Skeletal muscle cell (primary cell): Measurements from ENCODE around the gene RBM17.
A peak's percentile ranks its signal among the peaks of the same experiment; 100 is the strongest.
"Not testable (repeated sequence)": the region's sequence is repeated elsewhere in the genome, so short reads cannot be mapped to it uniquely, and the experiment has no call there.

ENCODE experiments used
- DNase-seq: peaks from one replicate; pipeline ENCODE4 v3.0.0-alpha.2; 2010; ENCODE audit warnings: low read depth
- H3K4me3 ChIP-seq: 2 replicates; pipeline ENCODE4 v1.5.1; 2011; ENCODE audit warnings: low read depth, mild to moderate bottlenecking, control low read depth, low read length, moderate library complexity

The RBM17 gene

DNA sequence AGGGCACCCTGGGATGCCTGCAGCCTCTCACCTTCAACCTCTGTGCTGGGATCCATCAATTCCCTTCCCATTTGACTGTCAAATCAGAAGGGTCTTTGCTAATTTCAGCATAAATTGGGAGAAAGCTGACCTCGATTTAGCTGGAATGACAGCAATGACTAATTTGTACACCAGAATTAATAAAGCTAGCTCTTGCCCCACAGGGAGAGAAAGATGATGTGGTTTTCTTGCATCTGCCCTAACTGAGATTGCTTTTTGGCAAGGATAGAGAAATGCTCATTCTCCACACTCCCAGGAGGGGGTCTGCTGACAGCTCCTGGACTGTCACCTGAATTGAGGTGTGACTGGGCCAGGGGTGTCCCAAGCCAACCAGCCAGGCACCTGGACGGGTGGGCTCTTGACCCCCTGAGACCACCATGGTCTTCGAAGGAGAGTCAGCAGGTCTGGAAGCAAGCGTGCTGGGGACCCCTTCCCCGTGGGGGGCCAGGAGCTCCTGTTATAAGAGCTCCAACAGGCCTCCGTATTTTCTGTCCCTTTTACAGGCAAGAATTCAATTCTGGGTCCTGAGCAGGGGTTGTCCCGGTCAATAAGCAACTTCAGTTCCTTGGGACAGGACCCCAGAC lies 42.1 kb downstream of the RBM17 start:
- DNase-seq = no peak
- H3K4me3 ChIP-seq = no peak overlapping the region

- H3K4me3 ChIP-seq = no peak overlapping the region
- no peak for DNase-seq
Measured at GRCh38 chr10:6133331-6134098, 44.7 kb downstream of the RBM17 start.

DNA sequence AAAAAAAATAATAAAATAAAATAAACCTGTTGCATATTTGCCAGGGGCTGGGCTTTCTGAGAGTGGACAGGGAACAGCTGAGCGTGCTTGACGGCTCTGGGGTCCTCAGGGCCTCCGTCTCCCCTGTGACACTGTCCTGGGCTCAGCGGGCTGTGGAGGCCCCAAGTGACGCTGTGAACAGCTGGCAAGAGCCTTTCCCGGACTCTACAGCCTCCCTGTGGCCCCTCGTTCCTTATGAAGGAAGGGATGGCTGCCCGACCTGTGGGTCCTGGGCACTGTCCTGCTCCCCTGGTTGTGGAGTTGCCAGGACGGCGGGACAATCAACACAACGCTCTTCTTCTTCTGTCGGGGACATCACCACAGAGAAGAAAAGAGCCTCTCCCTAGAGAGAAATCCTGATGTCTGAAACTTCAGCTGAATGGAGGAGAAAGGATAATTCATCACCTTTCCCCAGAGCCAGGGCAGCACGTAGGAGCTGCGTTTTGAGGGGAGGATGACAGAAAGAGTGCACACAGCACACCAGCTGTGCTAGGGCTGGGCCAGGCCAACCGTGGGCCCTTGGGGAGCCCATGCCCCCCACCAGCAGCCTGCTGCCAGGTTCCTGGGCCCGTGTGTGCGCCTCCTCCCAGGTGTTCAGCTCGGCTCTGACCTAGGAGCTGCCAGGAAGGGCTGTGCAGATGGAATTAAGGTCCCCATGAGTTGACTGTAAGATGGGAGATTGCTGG lies 45.4 kb downstream of the RBM17 start:
- DNase-seq = no peak
- H3K4me3 ChIP-seq = no peak overlapping the region

DNA sequence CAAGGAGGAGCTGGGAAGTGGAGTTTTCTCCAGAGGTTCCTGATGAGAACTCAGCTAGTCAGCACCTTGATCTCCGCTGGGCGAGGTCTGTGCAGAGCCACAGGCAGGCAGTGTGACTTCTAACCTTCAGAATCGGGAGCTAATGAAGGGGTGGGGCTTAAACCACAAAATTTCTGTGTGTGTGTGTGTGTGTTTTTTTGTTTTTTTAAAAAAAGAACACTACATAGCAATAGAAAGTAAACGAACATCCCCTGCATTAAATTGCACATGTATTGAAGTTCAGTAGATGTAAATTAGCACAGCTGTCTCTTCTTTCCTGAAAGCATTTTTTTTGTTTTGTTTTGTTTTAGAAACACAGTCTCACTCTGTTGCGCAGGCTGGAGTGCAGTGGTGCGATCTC lies 46.2 kb downstream of the RBM17 start:
- DNase-seq = no peak
- no peak overlapping the region for H3K4me3 ChIP-seq

- H3K4me3 ChIP-seq = no peak overlapping the region
- DNase-seq = no peak
Measured at GRCh38 chr10:6135589-6136168, 46.8 kb downstream of the RBM17 start.

- H3K4me3 ChIP-seq = no peak overlapping the region
- DNase-seq = no peak
Measured at GRCh38 chr10:6136215-6137201, 47.7 kb downstream of the RBM17 start.

- H3K4me3 ChIP-seq = no peak overlapping the region
- no peak for DNase-seq
Measured at GRCh38 chr10:6138456-6138855, 49.6 kb downstream of the RBM17 start.

DNA sequence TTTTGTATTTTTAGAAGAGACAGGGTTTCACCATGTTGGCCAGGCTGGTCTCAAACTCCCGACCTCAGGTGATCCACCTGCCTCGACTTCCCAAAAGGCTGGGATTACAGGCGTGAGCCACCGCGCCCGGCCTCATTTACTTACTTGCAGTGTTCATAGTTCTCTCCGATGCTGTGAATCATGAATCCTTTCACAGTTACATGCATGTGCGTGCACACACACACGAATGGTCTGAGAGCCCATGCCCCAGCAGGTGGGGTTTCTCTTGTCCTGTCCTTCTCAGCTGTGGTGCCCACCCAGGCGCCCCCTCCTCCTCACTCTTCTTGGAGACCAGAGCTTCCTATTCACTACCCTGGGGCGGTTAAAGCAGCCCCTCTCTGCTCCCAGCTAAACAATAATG lies 50.6 kb downstream of the RBM17 start:
- DNase-seq = no peak
- no peak overlapping the region for H3K4me3 ChIP-seq

DNA sequence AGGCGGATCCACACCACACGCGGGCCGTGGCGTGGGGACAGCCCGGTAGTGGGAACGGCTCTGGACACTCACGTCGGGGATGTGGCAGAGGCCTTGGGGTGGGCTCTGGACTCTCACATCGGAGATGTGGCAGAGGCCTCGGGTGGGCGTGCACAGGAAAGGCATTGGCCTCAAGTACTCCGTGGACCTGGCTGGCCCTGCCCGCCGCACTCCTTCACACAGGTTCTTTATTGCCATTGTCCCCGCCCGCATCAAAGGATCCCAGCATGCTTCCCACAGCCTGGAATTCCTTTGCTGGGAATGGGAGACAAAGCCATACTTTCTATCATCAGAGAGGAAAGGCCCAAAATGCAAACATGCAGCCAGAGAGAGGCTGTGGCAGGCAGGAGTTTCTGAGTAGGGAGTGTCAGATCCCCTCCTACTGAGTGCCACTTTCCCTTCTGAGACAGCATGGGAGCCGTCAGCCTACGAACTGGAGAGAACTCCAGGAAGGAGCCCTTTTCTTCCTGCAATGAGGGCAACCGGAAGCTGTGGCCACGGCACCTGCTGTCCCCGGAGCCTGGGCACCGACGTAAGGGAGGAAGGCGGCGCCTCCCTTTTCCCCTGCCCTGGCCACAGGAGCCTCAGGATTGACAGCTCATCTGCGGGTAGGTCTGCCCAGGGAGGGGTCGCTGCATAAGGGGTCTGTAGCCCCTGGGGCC lies 51.5 kb downstream of the RBM17 start:
- H3K4me3 ChIP-seq = no peak overlapping the region

DNA sequence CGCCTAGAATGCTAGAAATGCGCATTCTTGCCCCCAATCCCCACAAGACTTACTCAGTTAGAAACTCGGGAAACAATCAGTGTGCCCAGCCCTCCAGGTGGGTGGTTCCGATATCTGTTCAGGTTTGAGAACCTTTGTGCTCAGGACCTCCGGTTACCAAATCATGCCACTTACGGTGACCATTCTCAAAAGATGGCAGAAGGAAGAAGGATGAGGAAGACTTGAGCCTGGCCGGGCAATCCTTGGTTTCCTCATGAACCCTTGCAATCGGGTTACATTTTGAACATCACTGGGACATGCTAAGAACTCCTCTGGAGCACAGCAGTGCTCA lies 52.1 kb downstream of the RBM17 start:
- DNase-seq = no peak
- peak overlapping the region; percentile 40 for H3K4me3 ChIP-seq

More for the DNA sequence above, 51.5 kb downstream of the RBM17 start:
- DNase-seq = no peak

GRCh38 chr10:6141296-6142151 lies 52.7 kb downstream of the RBM17 start:
- peak overlapping the region; percentile 40 for H3K4me3 ChIP-seq
- DNase-seq = peak; percentile 90

DNA sequence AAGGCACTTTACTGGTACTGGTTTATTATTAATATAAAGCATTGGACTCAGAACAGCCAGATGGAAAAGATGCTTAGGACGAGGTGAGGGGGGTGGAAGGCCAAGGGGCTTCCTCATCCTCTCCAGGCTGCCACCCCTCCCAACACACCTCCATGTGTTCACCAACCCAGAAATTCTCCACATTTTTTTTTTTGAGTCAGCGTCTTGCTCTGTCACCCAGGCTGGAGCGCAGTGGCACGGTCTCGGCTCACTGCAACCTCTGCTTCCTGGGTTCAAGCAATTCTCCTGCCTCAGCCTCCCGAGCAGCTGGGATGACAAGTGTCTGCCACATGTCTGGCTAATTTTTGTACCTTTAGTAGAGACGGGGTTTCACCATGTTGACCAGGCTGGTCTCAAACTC lies 53.4 kb downstream of the RBM17 start:
- DNase-seq = not testable (repeated sequence)

DNA sequence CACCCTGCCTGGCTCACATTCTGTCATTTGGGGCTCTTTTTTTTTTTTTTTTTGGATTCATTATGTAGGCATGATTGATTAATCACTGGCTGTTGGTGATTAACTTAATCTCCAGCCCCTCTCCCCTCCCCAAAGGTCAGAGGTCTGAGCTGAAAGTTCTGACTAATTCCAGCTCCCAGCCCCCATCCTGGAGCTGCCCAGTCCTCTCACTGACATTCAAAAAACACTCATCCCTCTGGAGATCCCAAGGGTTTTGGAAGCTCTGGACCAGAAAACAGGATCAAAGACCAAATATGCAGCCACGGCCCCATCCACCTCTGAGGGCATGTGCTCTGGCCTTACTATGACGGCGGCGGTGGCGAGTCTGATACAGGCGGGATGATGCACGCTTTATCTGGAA lies 53.8 kb downstream of the RBM17 start:
- no peak for DNase-seq
- H3K4me3 ChIP-seq = no peak overlapping the region

More for the DNA sequence above, 53.4 kb downstream of the RBM17 start:
- peak overlapping the region; percentile 40 for H3K4me3 ChIP-seq

DNA sequence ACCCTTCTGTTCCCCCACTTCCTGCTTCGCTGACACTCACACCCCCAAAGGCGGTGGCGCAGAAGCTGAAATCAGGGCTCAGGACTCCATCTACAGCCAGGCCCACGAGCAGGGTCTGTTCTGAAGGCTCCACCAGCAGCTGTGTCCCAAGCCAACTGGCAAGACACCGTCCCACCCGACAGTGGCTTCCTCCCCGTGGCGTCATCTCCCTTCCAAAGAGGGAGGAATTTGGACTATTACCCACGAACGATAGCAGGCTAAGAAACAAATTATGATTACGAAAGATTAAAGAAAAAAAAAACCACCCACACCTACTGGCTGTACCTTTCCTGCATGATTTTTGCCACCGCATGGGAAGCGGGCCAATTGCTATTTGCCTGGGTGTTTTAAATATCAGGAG lies 54.3 kb downstream of the RBM17 start:
- no peak for DNase-seq
- no peak overlapping the region for H3K4me3 ChIP-seq

GRCh38 chr10:6144406-6145165 lies 55.8 kb downstream of the RBM17 start:
- DNase-seq = no peak
- peak overlapping the region; percentile 75 for H3K4me3 ChIP-seq

GRCh38 chr10:6145166-6145987 lies 56.5 kb downstream of the RBM17 start:
- H3K4me3 ChIP-seq = peak overlapping the region; percentile 75
- DNase-seq = no peak
